H1 (cell line): Measurements from ENCODE around the gene POMT2. TPM values are rescaled to one million over a fixed set of nuclear protein-coding genes. Genes with fewer than 3 reads are reported as not detected.

Source experiments
- microRNA counts: library from miRNA; unstranded; fragments of <30 nt; microRNA quantifications from one replicate; lab custom pipeline; 2015
- microRNA-seq, 2 experiments: library from miRNA; unstranded; fragments of <30 nt; microRNA quantifications; one replicate each; pipeline versions ENCODE4 to v1.2.0, GENCODE V29; 2016 to 2020; ENCODE audit warnings: borderline microRNAs expressed in 2 of 2, borderline number of aligned reads in 2 of 2, borderline replicate concordance in 1 of 2
- polyA plus RNA-seq, 7 experiments: library from polyadenylated mRNA; depleted of rRNA in 3 of 7; stranded (reverse) in 5 of 7; unstranded in 2 of 7; fragments of >200 nt in 5 of 7; fragments of 200-250 nt in 2 of 7; gene quantifications; 1 replicate in 5 of 7; 2 replicates in 1 of 7; 4 replicates in 1 of 7; pipeline versions ENCODE4 v1.2.1 to v1.2.3, GENCODE V29; 2011 to 2013; ENCODE audit warnings: missing spikeins in 2 of 7, mixed read lengths in 2 of 7
- small RNA-seq: library from polyadenylated mRNA; stranded (forward); fragments of <200 nt; extraction: miRNeasy Mini kit (QIAGEN cat#:217004); gene quantifications from one replicate; pipeline ENCODE3, GENCODE V24; 2013; ENCODE audit not compliant: insufficient read depth
- total RNA-seq: library from RNA; stranded (reverse); fragmentation: NEBNext Ultra II Directional; extraction: Animal tissue kit (Norgen Biotek cat#: 25700); gene quantifications from 2 replicates; pipeline ENCODE4 v1.2.1, GENCODE V29; 2021

POMT2 gene
- total and polyA plus RNA-seq, 2 of the 8 experiments (the other 6 are each of a cell fraction or from before 2014, with no cell fraction given) = 20.8 to 44.9 TPM

MicroRNAs within 50 kb of the gene (microRNA counts, 767-probe panel; counts per million panel counts)
- 10,292 counts per million, percentile 99 among the panel's probes with 10 or more counts for microRNA hsa-miR-1260a (lab: Ali Mortazavi, UCI)

Small RNA genes lying within 50 kb of the gene (microRNA-seq; reads per million reads assigned to microRNA genes)
- 0 reads per million in 2 experiments for gene MIR1260A

Small RNA genes lying within 50 kb of the gene (small RNA-seq; reads per million reads assigned to genes)
- not detected for gene MIR1260A

Other genes starting within 250 kb of the POMT2 start
- gene CIPC, start 222.6 kb downstream of the POMT2 start, total RNA-seq = 31.7 and 32.7 TPM in 2 replicates
- gene CIPC, start 222.6 kb downstream of the POMT2 start, polyA plus RNA-seq (2011; rRNA removed) = 13.3 and 13.9 TPM in 2 replicates
- 55.2 and 59.3 TPM in 2 replicates for gene ZDHHC22, start 179.1 kb downstream of the POMT2 start, total RNA-seq
- gene ZDHHC22, start 179.1 kb downstream of the POMT2 start, polyA plus RNA-seq (2011; rRNA removed) = 23.8 and 30.7 TPM in 2 replicates
- 7.0 and 7.6 TPM in 2 replicates for gene TMEM63C, start 139.1 kb downstream of the POMT2 start, total RNA-seq
- gene TMEM63C, start 139.1 kb downstream of the POMT2 start, polyA plus RNA-seq (2011; rRNA removed) = 3.0 and 3.7 TPM in 2 replicates
- 0.30 and 0.55 TPM in 2 replicates for gene NGB, start 49.7 kb downstream of the POMT2 start, total RNA-seq
- gene NGB, start 49.7 kb downstream of the POMT2 start, polyA plus RNA-seq (2011; rRNA removed) = 0.60 and 0.78 TPM in 2 replicates
- gene GSTZ1, start 153 bp upstream of the POMT2 start, total RNA-seq = 26.6 and 29.1 TPM in 2 replicates
- gene GSTZ1, start 153 bp upstream of the POMT2 start, polyA plus RNA-seq (2011; rRNA removed) = 33.6 and 40.3 TPM in 2 replicates
- gene TMED8, start 56.2 kb upstream of the POMT2 start, total RNA-seq = 13.1 and 13.4 TPM in 2 replicates
- gene TMED8, start 56.2 kb upstream of the POMT2 start, polyA plus RNA-seq (2011; rRNA removed) = 4.8 and 5.5 TPM in 2 replicates
- 0.99 and 1.0 TPM in 2 replicates for gene SAMD15, start 56.5 kb upstream of the POMT2 start, total RNA-seq
- gene SAMD15, start 56.5 kb upstream of the POMT2 start, polyA plus RNA-seq (2011; rRNA removed) = 0.17 and 0.42 TPM in 2 replicates
- gene NOXRED1, start 102.6 kb upstream of the POMT2 start, total RNA-seq = 0.48 TPM in 1 of 2 replicates, not detected in the other
- 0.14 and 0.23 TPM in 2 replicates for gene NOXRED1, start 102.6 kb upstream of the POMT2 start, polyA plus RNA-seq (2011; rRNA removed)
- 16.3 and 19.6 TPM in 2 replicates for gene VIPAS39, start 136.7 kb upstream of the POMT2 start, total RNA-seq
- gene VIPAS39, start 136.7 kb upstream of the POMT2 start, polyA plus RNA-seq (2011; rRNA removed) = 13.3 and 20.6 TPM in 2 replicates
- gene AHSA1, start 137.2 kb upstream of the POMT2 start, total RNA-seq = 215 and 221 TPM in 2 replicates
- gene AHSA1, start 137.2 kb upstream of the POMT2 start, polyA plus RNA-seq (2011; rRNA removed) = 155 and 174 TPM in 2 replicates
- 0.52 TPM in 2 replicates for gene ISM2, start 177.9 kb upstream of the POMT2 start, total RNA-seq
- gene ISM2, start 177.9 kb upstream of the POMT2 start, polyA plus RNA-seq (2011; rRNA removed) = 0.61 and 0.79 TPM in 2 replicates